Measurements from ENCODE around the gene PRLR.

PRLR gene

DNA sequence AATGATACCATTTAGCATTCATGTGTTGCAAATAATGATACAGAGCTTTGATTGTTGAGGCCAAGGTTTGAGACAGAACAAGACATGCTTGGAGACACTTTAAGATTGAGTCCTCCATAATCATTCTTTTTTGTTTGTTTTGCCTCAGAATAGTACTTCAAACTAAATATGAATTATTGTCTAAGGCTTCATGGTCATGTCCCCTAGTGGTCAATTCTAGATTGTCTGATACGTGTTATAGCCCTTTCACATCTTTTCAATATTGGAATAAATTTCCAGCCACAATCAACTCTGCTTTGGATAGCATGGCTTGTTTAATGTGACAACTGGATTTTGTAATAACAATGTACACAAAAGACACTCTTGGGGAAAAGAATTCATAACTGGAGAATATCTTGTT lies 64.2 kb downstream of the PRLR start:
- TF ChIP-seq ZNF274 (IDR thresholded peaks at IDR 0.05; ENCODE audit: low read depth, low read length), result no peak
- H3K4me3 ChIP-seq (ENCODE audit: low read length), result no peak overlapping the region

DNA sequence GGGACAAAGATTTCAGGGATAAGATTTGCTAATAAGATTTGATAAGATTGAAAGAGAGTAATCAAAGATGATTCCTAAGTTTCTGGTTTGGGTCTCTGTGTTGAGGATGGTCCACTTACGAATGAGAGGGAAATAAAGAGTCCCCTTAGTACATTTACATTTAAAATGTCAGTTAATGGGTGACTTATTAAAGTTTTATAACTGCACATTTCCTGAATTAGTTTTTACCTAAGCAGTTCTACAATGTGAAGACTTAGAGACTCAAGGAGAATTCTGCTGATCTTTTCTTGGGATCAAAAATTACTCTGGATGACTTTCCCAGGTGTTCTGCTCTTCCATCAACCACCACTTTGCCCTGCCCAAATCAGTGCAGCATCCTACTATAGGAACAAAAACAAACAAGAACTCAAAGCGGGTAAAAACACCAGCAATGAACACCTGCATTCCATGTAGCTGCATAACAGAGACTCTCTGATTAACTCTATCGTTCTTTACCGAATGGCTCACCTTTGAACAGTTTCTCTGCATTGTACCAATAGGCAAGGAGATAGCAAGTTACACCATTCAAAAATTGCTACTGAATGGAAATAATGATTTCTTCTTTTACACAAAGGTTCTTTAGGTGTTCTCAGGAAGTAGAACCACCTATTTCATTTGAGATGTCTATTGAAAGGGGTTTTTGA lies 65.3 kb downstream of the PRLR start:
- H3K4me3 ChIP-seq (ENCODE audit: low read length), result no peak overlapping the region
- TF ChIP-seq ZNF274 (IDR thresholded peaks at IDR 0.05; ENCODE audit: low read depth, low read length), result no peak

DNA sequence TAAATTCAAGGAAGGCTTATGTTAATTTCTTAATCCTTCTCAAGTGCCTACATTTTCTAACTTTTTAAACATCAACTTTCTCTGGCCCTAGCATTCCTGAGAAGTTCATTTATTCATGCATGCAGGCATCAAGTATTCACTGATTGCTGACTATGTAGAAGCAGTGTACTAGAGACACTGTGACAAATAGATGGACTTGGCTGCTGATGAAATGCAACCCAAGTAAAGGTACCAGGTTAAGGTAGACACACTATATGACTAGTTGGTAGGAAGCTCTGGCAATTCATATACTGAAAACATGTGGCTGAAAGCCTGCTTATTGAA lies 66.6 kb downstream of the PRLR start:
- TF ChIP-seq ZNF274 (IDR thresholded peaks at IDR 0.05; ENCODE audit: low read depth, low read length), result no peak
- H3K4me3 ChIP-seq (ENCODE audit: low read length), result no peak overlapping the region

DNA sequence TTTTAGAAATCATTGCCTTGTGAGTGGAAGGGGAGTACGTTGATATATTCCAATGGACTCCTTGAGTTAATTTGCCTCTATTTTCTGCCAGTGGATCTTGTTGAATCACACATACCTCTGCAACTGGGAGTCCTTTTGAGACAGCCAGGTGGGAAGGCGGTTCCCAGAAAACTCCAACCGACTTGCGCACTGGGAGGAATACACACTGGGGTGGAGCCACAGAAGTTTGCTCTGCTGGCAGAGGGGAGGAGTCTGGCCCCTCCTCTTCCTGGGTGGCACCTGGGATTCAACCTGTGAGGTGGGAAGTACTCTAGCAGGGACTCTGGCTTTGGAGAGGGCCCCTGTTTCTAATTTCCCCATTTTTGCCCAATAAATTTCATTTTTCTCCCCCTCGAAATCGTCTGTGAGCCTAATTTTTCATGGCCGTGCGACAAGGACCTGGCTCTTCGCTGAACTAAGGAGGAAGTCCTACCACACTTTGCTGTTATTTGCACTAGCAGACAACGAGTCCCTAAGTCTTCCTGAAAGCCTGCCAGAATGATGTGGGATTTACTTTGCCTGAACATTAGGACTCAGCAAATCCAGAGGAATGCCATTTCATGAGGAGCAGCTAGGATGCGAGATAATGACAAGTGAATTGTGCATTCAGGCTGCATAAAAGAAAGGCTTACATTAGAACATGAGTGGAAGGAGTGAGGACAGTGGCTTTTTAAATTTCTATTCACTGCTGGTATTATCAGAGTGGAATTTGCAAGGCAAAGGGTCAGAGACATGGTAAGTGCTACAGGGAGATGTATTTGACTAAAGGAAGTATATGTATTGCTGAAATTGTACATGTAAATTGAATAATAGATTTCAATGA lies 67.2 kb downstream of the PRLR start:
- no peak overlapping the region for H3K4me3 ChIP-seq (ENCODE audit: low read length)
- TF ChIP-seq ZNF274 (IDR thresholded peaks at IDR 0.05; ENCODE audit: low read depth, low read length), result no peak

DNA sequence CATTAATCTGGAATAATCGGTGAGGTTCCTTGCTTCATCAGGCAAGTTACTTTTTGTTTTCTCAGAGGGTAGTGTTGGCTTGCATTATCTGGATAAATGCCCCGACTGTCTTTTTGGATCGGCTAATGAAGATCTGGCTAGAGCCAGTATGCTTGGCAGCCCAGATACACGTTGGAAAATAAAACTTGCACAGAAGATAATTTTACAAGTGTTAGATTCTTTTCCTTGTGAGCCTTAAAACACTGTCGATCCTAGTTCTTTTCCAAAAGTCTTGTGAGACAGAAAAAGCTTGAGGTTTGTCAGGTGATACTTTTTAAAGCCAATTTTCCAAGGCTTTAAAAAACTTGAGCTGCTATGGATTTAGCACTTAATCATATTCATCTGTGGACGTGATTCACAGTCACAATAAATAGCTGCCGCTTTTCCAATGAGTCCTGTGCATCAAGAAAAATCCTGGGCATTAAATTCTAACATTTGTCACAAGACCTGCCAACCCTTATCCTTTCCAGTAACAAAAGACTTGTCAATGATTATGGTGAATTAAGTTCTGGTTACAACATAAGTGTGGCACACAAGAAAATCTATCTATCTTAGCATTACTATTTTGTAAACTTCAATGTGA lies 68.5 kb downstream of the PRLR start:
- H3K4me3 ChIP-seq (ENCODE audit: low read length), result no peak overlapping the region
- TF ChIP-seq ZNF274 (IDR thresholded peaks at IDR 0.05; ENCODE audit: low read depth, low read length), result no peak

DNA sequence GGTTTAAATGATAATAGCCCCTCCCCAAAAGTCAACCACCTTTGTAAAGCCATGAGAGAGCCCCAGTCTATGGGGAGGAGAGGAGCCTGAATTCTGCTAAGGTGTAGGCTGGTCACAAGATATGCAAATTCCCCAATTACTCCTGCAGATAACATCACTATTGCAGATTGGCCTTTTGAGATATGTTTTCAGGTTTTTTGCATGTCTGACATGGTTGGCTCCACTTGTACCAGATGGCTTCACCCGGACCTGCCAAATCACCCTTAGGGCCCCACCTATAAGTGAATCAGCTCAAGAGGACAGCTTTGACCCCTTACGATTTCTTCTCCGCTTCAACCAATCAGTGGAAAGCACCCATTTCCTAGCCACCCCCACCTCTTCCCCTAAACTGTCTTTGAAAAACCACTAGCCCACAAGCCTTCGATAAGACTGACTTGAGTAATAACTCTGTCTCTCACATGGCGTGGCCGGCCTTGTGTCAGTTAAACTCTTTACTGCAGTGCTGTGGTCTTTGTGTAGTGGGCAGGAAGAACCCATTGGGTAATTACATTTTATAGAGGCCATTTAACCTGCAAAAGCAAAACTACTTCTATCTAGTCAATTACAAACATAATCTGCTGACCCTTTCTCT lies 69.7 kb downstream of the PRLR start:
- H3K4me3 ChIP-seq (ENCODE audit: low read length), result no peak overlapping the region
- TF ChIP-seq ZNF274 (IDR thresholded peaks at IDR 0.05; ENCODE audit: low read depth, low read length), result no peak

DNA sequence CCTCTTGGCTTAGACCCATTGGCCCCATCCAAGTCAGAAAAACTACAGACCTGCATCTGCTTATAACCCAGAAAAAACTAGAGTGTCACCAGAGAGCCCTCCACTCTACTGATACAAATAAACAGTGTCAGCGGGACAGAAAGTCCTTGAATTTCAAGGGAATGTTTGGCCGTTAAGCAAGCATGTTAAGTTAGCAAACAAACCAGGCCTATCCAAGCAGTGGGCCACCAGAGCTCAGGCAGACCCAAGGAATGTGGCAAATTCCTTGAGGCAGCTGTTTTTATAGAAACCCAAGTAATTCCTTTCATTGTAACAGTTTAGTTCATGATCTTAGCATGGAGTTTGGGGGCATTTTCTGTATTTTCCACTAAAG lies 70.9 kb downstream of the PRLR start:
- no peak for TF ChIP-seq ZNF274 (IDR thresholded peaks at IDR 0.05; ENCODE audit: low read depth, low read length)
- H3K4me3 ChIP-seq (ENCODE audit: low read length), result no peak overlapping the region

DNA sequence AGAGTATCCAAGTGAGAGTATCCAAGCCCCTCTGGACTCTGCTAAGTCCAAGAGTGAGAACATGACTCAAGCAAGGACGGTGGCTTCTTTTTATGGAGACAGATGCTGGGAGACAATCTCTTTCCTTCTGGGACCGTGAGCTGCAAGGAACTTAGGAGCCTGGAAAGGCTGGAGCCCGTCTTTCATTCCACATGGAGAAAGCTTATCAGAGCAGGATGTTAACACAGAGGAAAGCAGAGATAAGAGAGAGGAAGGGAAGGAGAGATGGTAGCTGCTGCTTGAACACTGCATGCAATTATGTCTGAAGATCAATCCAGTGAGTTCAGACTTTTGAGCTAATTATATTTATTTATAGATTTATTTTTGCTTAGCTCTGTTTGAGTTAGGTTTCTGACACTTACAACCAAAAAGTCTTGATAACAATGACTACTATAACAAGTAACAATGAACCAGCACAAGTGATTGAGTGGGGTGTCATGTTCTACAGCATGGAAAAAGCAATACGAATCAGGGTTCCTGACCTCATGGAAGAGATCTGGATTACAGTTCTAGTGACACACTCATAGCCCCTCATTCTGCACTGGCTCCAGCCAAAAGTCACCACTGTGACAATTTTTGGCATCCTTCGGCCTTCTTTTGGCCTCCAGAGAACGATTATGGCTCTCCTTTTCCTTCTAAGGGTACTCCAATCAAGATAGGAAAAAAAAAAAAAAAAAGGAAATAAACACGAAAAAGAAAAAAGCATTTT lies 71.5 kb downstream of the PRLR start:
- TF ChIP-seq ZNF274 (IDR thresholded peaks at IDR 0.05; ENCODE audit: low read depth, low read length), result no peak

DNA sequence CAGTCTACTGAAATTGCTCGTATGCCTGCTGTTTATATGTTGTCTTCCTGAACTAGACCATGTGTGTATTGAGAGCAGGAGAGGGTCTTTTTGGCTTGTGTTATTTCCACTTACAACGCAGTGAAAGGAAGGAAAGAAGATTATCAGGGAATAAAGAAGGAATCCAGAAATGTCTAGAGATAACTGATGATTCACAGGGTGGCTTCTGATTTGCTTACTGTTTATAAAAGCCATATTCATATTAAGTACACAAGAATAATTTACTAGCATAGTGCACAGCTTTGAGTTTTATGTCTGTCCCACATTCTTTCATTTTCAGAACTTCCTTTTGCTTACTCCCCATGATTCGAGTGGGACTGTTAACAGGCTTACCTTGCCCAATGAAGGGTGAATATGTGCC lies 72.1 kb downstream of the PRLR start:
- TF ChIP-seq ZNF274 (IDR thresholded peaks at IDR 0.05; ENCODE audit: low read depth, low read length), result no peak
- no peak overlapping the region for H3K4me3 ChIP-seq (ENCODE audit: low read length)

More for the DNA sequence above, 71.5 kb downstream of the PRLR start:
- H3K4me3 ChIP-seq (ENCODE audit: low read length), result no peak overlapping the region

DNA sequence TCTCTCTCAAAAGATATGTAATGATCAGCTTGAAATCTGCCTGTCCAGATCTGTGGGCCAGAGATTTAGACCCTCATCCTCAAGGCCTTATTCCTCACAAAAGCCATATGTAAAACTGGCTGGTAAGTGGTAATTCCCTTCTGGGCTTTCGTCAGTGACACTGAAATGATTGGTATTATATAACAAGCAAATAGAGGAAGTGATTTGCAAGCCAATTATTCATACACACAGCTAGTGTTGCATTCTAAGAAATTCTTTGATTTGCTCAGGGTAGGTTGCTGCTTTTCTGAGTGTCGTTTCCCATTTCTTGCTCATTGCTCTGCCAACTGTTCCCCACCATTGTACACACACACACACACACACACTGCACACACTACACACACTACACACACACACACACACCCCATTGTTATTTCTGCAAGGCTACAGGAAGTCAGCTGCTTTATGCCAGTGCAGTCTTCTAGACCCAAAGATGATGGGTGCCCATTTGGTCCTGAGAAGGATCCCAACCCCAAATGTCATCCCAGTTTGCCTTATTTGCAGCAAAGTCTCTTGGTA lies 76.8 kb downstream of the PRLR start:
- no peak for TF ChIP-seq ZNF274 (IDR thresholded peaks at IDR 0.05; ENCODE audit: low read depth, low read length)
- no peak overlapping the region for H3K4me3 ChIP-seq (ENCODE audit: low read length)

DNA sequence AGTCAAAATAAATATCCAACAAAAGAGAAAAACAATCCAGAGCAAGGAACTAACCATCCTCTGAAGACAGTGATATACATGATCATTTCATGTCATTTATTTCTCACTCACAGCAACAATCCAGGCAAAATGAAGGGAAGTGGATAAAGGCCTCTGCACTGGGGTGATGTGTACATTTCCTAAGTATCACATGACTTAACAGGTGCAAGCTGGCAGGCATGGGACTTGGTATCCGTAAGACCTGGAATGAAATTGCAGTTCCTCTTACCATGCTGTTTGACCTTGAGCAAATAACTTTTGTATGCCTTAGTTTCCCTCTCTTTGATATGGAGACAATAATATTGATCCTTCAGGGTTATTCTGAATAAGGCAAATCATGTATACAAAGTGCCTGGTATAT lies 77.6 kb downstream of the PRLR start:
- no peak for TF ChIP-seq ZNF274 (IDR thresholded peaks at IDR 0.05; ENCODE audit: low read depth, low read length)
- no peak overlapping the region for H3K4me3 ChIP-seq (ENCODE audit: low read length)

DNA sequence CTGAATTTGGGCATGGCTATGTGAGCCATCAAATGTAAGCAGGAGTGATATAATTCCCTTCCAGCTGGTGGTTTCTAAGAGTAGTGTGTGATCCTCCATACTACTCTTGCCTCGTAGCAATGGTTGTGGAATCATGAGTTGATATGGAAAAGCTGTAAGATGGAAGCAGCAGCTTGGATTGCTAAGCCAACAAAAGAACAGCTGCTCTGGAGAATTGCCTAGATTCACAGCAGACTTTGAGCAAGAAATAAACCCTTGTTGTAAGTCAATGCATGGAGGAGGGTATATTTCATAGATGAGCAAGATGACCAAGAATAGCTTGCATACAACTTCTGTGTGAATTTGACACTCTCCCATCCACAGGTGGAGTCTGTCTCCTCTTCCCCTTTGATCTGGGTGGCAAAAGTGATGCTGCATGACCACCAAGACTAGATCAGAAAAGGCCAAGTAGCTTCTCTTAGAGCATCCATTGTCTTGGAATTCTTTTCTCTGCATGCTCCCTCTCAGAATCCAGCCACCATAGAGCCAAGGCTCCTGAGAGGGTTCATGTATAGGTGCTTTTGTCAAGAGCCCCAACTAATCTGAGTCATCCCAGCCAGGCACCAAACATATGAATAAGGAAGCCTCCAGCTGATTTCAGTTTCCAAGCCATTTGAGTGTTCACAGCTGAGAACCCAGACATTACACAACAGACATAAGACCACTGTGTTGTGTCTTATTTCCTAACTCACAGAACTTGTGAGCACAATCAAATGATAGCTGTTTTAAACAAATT lies 79.0 kb downstream of the PRLR start:
- TF ChIP-seq ZNF274 (IDR thresholded peaks at IDR 0.05; ENCODE audit: low read depth, low read length), result no peak

DNA sequence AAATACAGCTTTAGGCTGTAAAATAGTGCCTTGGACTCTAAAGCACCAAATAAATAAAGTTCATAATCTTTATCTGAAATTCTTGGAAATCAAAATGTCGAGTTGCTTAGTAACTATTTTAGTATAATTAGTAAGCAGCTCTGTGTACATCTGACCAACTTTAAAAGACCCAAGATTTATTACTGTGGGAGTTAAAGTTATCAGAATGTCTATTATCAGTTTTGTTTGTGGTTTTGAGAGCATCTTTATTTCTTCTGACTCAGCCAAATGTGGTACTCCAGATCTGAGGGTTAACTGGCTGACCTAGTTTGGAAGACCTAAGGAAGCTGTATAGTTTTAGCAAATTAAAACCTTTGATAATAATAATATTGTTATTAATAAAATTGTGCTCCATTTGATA lies 81.2 kb downstream of the PRLR start:
- TF ChIP-seq ZNF274 (IDR thresholded peaks at IDR 0.05; ENCODE audit: low read depth, low read length), result no peak
- H3K4me3 ChIP-seq (ENCODE audit: low read length), result no peak overlapping the region

More for the DNA sequence above, 79.0 kb downstream of the PRLR start:
- no peak overlapping the region for H3K4me3 ChIP-seq (ENCODE audit: low read length)

All from GM08714 (cell line).